ENCODE measurements around the gene BMAL1. TPM values are rescaled to one million over a fixed set of nuclear protein-coding genes. Genes with fewer than 3 reads are reported as not detected.

BMAL1 gene
- total and polyA plus RNA-seq, 2 of the 8 experiments (the other 6 are each of a cell fraction or from before 2014, with no cell fraction given) = 6.8 to 6.9 TPM

- Histone ChIP-seq H3K36me3 (ENCODE audit: control insufficient read depth in 2 of 4, insufficient read depth in 4 of 4, low read length in 3 of 4) (no peaks in the 10 kb centered on the region), H3K79me2 (ENCODE audit: control insufficient read depth in 1 of 2, insufficient read depth in 2 of 2, low read length in 2 of 2) (no peaks in the 10 kb centered on the region), H3K18ac (ENCODE audit: extremely low read depth, low read length) (no peak overlapping the region), H2BK15ac (ENCODE audit: low read length) (no peak overlapping the region), H3K4ac (replicated peaks; ENCODE audit: insufficient read length, low read depth, low read length) (no peak overlapping the region), H3K79me1 (ENCODE audit: low read depth, low read length) (no peaks in the 10 kb centered on the region), H2BK5ac (ENCODE audit: low read depth, low read length) (no peak overlapping the region), H4K20me1 (replicated peaks in 1 of 2; ENCODE audit: control insufficient read depth in 1 of 2, insufficient read depth in 2 of 2, low read length in 2 of 2) (no peaks in the 10 kb centered on the region), H3K4me3 (ENCODE audit: extremely low read depth in 1 of 4, insufficient read depth in 2 of 4, low read depth in 3 of 4, low read length in 4 of 4) (no peak overlapping the region), H3K14ac (ENCODE audit: insufficient read length) (no peak overlapping the region), H2BK20ac (ENCODE audit: low read length) (no peak overlapping the region), H3K27me3 (replicated peaks in 1 of 4; ENCODE audit: control insufficient read depth in 3 of 4, extremely low read depth in 1 of 4, insufficient read depth in 3 of 4, low read length in 3 of 4) (peaks cover 3 to 20% (median 14%) of the 10 kb centered on the region in 4 experiments), H4K8ac (ENCODE audit: extremely low read depth, insufficient read depth, low read length) (no peak overlapping the region), H3K4me1 (replicated peaks in 1 of 4; ENCODE audit: control insufficient read depth in 3 of 4, insufficient read depth in 4 of 4, low read length in 3 of 4) (no peaks in the 10 kb centered on the region), H2BK12ac (ENCODE audit: low read depth, low read length) (no peak overlapping the region), H2AK5ac (ENCODE audit: low read depth, low read length) (no peak overlapping the region), H3K4me2 (ENCODE audit: insufficient read depth in 1 of 2, low read depth in 2 of 2, low read length in 2 of 2) (no peak overlapping the region), H4K91ac (replicated peaks; ENCODE audit: insufficient read length, low read length) (no peak overlapping the region), H3K27ac (ENCODE audit: low read depth, low read length) (no peak overlapping the region), H3K9ac (replicated peaks in 1 of 4; ENCODE audit: extremely low read depth in 1 of 4, low read depth in 3 of 4, low read length in 3 of 4) (no peak overlapping the region), H3K56ac (replicated peaks; ENCODE audit: insufficient read length, low read depth, low read length) (no peak overlapping the region), H3K9me3 (ENCODE audit: insufficient read depth in 2 of 2, low read depth in 1 of 2, low read length in 1 of 2) (no peaks in the 10 kb centered on the region), H4K5ac (ENCODE audit: insufficient read length, low read depth, low read length) (no peak overlapping the region), H2BK120ac (replicated peaks; ENCODE audit: low read depth, low read length) (no peak overlapping the region), H3K23ac (ENCODE audit: insufficient read length) (no peak overlapping the region), H2AFZ (ENCODE audit: low read length) (no peak overlapping the region), H3K23me2 (ENCODE audit: low read depth, low read length) (no peaks in the 10 kb centered on the region)
- ChIA-PET POLR2A (ENCODE audit: partially characterized antibody) (no interaction called here), CTCF (ENCODE audit: partially characterized antibody) (interaction anchor here (0.9 to 2.0 kb wide), 4 partner anchors 23 to 61 kb away, joined by 3 to 5 read pairs (median 4); no protein-coding TSS in a partner anchor)
- 87% methylated on average over 1 of the region's 1 CpG; no CpG with 5 or more reads in 1 of the 2 experiments for WGBS, 2 experiments (ENCODE audit: extremely low coverage in 1 of 2, insufficient coverage in 1 of 2, insufficient read length in 1 of 2, insufficient replicate concordance in 2 of 2, low coverage in 1 of 2, low lambda C conversion rate in 2 of 2, missing lambda C conversion rate in 1 of 2)
- DNase-seq (ENCODE audit: low read depth in 1 of 2, low spot score in 2 of 2) (no peak), FAIRE-seq (no peak)
- TF ChIP-seq SIX5 (IDR thresholded peaks at IDR 0.05; ENCODE audit: low read depth, low read length) (no peak), POU5F1 (IDR thresholded peaks at IDR 0.05; ENCODE audit: low read depth, low read length) (no peak), SIRT6 (IDR thresholded peaks at IDR 0.05; ENCODE audit: low read length) (no peak), SP2 (IDR thresholded peaks at IDR 0.05; ENCODE audit: low read length) (no peak), BACH1 (IDR thresholded peaks at IDR 0.05; ENCODE audit: low read length) (no peak), SP1 (IDR thresholded peaks at IDR 0.05; ENCODE audit: low read depth, low read length) (no peak)
These were observed 6.4 kb upstream of the BMAL1 start for GRCh38 chr11:13271060-13271693.

All from H1 (cell line).